GM12878 (cell line): Measurements from ENCODE around the gene TPK1. TPM values are rescaled to one million over a fixed set of nuclear protein-coding genes. Genes with fewer than 3 reads are reported as not detected.

Experiments
- ATAC-seq: fragments of 200-7000 bp; cut with Tn5 transposase; 3 replicates; pipeline ENCODE4 v1.9.1; 2020; ENCODE audit warnings: mild to moderate bottlenecking, moderate library complexity
- BruUV-seq: library from RNA; stranded (reverse); fragments of 400-500 nt; replicated peaks from 2 replicates; lab custom pipeline; 2021; lab: Mats Ljungman, UMichigan
- CTCF ChIA-PET: fragments of 300-600 bp; sonication (Branson Sonifier 250); formaldehyde crosslinking; extraction: SDS; loops from one replicate; lab custom pipeline; 2021; ENCODE audit warnings: inconsistent platforms; lab: Yijun Ruan, JAX
- POLR2A ChIA-PET: fragments of 350-600 bp; formaldehyde crosslinking; extraction: SDS; loops from one replicate; lab custom pipeline; 2021; ENCODE audit warnings: inconsistent platforms; lab: Charles Lee
- RAD21 ChIA-PET: fragments of 300-600 bp; sonication (Branson Sonifier 250); formaldehyde crosslinking; loops from one replicate; lab custom pipeline; 2023; ENCODE audit warnings: antibody characterized with exemption; ENCODE audit not compliant: unreplicated experiment; lab: Charles Lee
- SMC1A ChIA-PET: fragments of 300-600 bp; sonication (Branson Sonifier 250); formaldehyde crosslinking; loops from one replicate; lab custom pipeline; 2023; ENCODE audit not compliant: unreplicated experiment, uncharacterized antibody; lab: Charles Lee
- DNase-seq: peaks from one replicate; pipeline ENCODE4 v3.0.0-alpha.2; 2011; ENCODE audit warnings: low read depth, low spot score
- FAIRE-seq: peaks from 3 replicates; lab custom pipeline; 2011; peaks lifted over from hg19 to GRCh38; lab: Jason Lieb, UNC
- H2AFZ ChIP-seq: 2 replicates; pipeline ENCODE4 v1.6.0; 2011; ENCODE audit warnings: low read depth, low read length, control low read depth; ENCODE audit not compliant: control insufficient read depth
- H3K27ac ChIP-seq: 2 replicates; pipeline ENCODE4 v1.5.1; 2011; ENCODE audit warnings: control low read depth; ENCODE audit not compliant: control insufficient read depth, insufficient read depth
- H3K27me3 ChIP-seq, 2 experiments: replicated peaks in 1 of 2; 2 replicates each; pipeline versions ENCODE4 v1.6.0 to v1.6.1; 2011; ENCODE audit warnings: low read length in 1 of 2; ENCODE audit not compliant: control insufficient read depth in 2 of 2, insufficient read depth in 2 of 2
- H3K36me3 ChIP-seq, 2 experiments: 2 replicates each; pipeline ENCODE4 v1.5.1; 2011; ENCODE audit warnings: low read length in 1 of 2; ENCODE audit not compliant: control insufficient read depth in 2 of 2, insufficient read depth in 2 of 2
- H3K4me1 ChIP-seq: 2 replicates; pipeline ENCODE4 v1.6.1; 2011; ENCODE audit warnings: mild to moderate bottlenecking, low read length, moderate library complexity, mixed read lengths; ENCODE audit not compliant: control insufficient read depth, insufficient read depth
- H3K4me2 ChIP-seq: 2 replicates; pipeline ENCODE4 v1.6.0; 2011; ENCODE audit warnings: control low read depth; ENCODE audit not compliant: control insufficient read depth, insufficient read depth
- H3K4me3 ChIP-seq: fragments of 200-600 bp; sonication (generic); 2 replicates; pipeline ENCODE4 v1.5.1; 2016
- H3K79me2 ChIP-seq: 2 replicates; pipeline ENCODE4 v1.6.0; 2011; ENCODE audit warnings: low read length; ENCODE audit not compliant: control insufficient read depth, insufficient read depth
- H3K9ac ChIP-seq: 2 replicates; pipeline ENCODE4 v1.8.0; 2011; ENCODE audit warnings: low read length, control low read depth, mixed read lengths; ENCODE audit not compliant: control insufficient read depth, insufficient read depth
- H3K9me3 ChIP-seq: replicated peaks from 3 replicates; pipeline ENCODE4 v1.5.1; 2011; ENCODE audit warnings: mild to moderate bottlenecking, low read length; ENCODE audit not compliant: control insufficient read depth, insufficient read depth
- H4K20me1 ChIP-seq: 2 replicates; pipeline ENCODE4 v1.6.0; 2011; ENCODE audit not compliant: control insufficient read depth, insufficient read depth
- GABPA ChIP-seq: IDR thresholded peaks from 2 replicates; pipeline ENCODE4 v1.6.1; 2014; ENCODE audit warnings: antibody characterized with exemption, low read depth, mild to moderate bottlenecking, inconsistent platforms
- MEF2A ChIP-seq: IDR thresholded peaks from 2 replicates; pipeline ENCODE4 v1.6.1; 2011; ENCODE audit warnings: low read depth, mild to moderate bottlenecking, low read length, moderate library complexity; ENCODE audit not compliant: insufficient read depth
- MEF2B ChIP-seq: fragments of 450-650 bp; IDR thresholded peaks from 2 replicates; pipeline ENCODE4 v1.6.1; 2018; ENCODE audit warnings: mild to moderate bottlenecking, moderate library complexity; ENCODE audit not compliant: partially characterized antibody, poor library complexity, severe bottlenecking
- REST ChIP-seq: IDR thresholded peaks from 2 replicates; pipeline ENCODE4 v1.6.1; 2012; ENCODE audit warnings: mild to moderate bottlenecking, low read depth, low read length
- RUNX3 ChIP-seq: IDR thresholded peaks from 2 replicates; pipeline ENCODE4 v1.6.1; 2012; ENCODE audit warnings: low read length, inconsistent platforms
- ZBTB33 ChIP-seq: fragments of 450-650 bp; IDR thresholded peaks from 2 replicates; pipeline ENCODE4 v1.6.1; 2017; ENCODE audit warnings: mild to moderate bottlenecking
- WGBS: methylation state at CpG from one replicate; pipeline ENCODE4 v1.1.6; 2016; ENCODE audit warnings: low lambda C conversion rate; ENCODE audit not compliant: insufficient replicate concordance, insufficient coverage; ENCODE audit errors: missing lambda C conversion rate; 5-methylcytosine and 5-hydroxymethylcytosine counted together
- in situ Hi-C: fragments of 300-500 bp; cut with MboI; formaldehyde crosslinking; loops from 9 replicates; pipeline ENCODE4 v1.14.3; 2018; ENCODE audit warnings: mixed read lengths
- intact Hi-C: fragments of 100-400 bp; cut with micrococcal nuclease; formaldehyde crosslinking; loops from one replicate; pipeline ENCODE4 v1.14.2; 2022; ENCODE audit not compliant: unreplicated experiment
- polyA plus RNA-seq, 11 experiments: library from polyadenylated mRNA; depleted of rRNA in 4 of 11; unstranded in 6 of 11; stranded (reverse) in 5 of 11; fragments of >200 nt; fragmentation: Nextera tagmentation in 4 of 11; fragmentation: Illumina TruSeq in 1 of 11; extraction: Ambion mirVana in 4 of 11; extraction: Trizol in 1 of 11; gene quantifications; 1 replicate in 1 of 11; 2 replicates in 10 of 11; pipeline versions ENCODE4 v1.2.1 to v1.2.3, GENCODE V29; 2011 to 2016; ENCODE audit warnings: inconsistent platforms in 2 of 11, missing spikeins in 2 of 11, low read depth in 1 of 11
- total RNA-seq, 4 experiments: library from RNA; depleted of rRNA in 3 of 4; stranded (reverse); fragments of >200 nt in 3 of 4; fragmentation: Illumina TruSeq in 1 of 4; extraction: Trizol in 1 of 4; gene quantifications; 2 replicates each; pipeline versions ENCODE4 v1.2.1 to v1.2.3, GENCODE V29; 2013 to 2021
- TF ChIP-seq, protein P1 (sequence below): fragments of 450-650 bp; IDR thresholded peaks from 2 replicates; pipeline ENCODE4 v1.6.1; 2017; ENCODE audit warnings: low read depth, mild to moderate bottlenecking, moderate library complexity

The TPK1 gene
- total and polyA plus RNA-seq, 10 of the 15 experiments (the other 5 are each of a cell fraction or from before 2014, with no cell fraction given): 7.1 to 19.0 (median 9.3) TPM

GRCh38 chr7:144508702-144509101 lies 327.2 kb downstream of the TPK1 start:
- Histone ChIP-seq H3K79me2 (no peaks in the 10 kb centered on the region), H3K27ac (no peak overlapping the region), H3K4me1 (peaks cover 9% of the 10 kb centered on the region), H3K4me3 (no peak overlapping the region), H3K9me3 (no peaks in the 10 kb centered on the region; the same call in 2 of the 3 replicates), H3K36me3 (no peaks in the 10 kb centered on the region), H4K20me1 (no peaks in the 10 kb centered on the region), H3K9ac (no peak overlapping the region), H3K4me2 (0 out of 2 replicates have a peak overlapping the region, but pooled peaks have one; percentile 29), H3K27me3 (no peaks in the 10 kb centered on the region), H2AFZ (no peak overlapping the region; the same call in 1 of the 2 replicates)
- in situ Hi-C loops (no loop called here), intact Hi-C loops (no loop called here)
- peak; percentile 45 for DNase-seq
- RAD21 ChIA-PET: no interaction called here
- SMC1A ChIA-PET: interaction anchor here (1.1 kb wide), 1 partner anchor 20 kb away, joined by 3 read pairs; no protein-coding TSS in a partner anchor
- TF ChIP-seq RUNX3: peak; percentile 27; the same call in 1 of the 2 replicates
- TF ChIP-seq ZBTB33: no peak
- TF ChIP-seq, protein P1, sequence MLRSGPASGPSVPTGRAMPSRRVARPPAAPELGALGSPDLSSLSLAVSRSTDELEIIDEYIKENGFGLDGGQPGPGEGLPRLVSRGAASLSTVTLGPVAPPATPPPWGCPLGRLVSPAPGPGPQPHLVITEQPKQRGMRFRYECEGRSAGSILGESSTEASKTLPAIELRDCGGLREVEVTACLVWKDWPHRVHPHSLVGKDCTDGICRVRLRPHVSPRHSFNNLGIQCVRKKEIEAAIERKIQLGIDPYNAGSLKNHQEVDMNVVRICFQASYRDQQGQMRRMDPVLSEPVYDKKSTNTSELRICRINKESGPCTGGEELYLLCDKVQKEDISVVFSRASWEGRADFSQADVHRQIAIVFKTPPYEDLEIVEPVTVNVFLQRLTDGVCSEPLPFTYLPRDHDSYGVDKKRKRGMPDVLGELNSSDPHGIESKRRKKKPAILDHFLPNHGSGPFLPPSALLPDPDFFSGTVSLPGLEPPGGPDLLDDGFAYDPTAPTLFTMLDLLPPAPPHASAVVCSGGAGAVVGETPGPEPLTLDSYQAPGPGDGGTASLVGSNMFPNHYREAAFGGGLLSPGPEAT: 0 out of 2 replicates have a peak, but pooled peaks have one; percentile 18
- TF ChIP-seq MEF2B: peak; percentile 14
- TF ChIP-seq GABPA: no peak
- 0 out of 2 replicates have a peak, but pooled peaks have one; percentile 53 for TF ChIP-seq MEF2A
- peak; percentile 54 for TF ChIP-seq REST
- CTCF ChIA-PET: no interaction called here
- 29% methylated on average over 4 of the region's 4 CpGs for WGBS
- BruUV-seq: no TSS peak
- FAIRE-seq: peak; percentile 85
- ATAC-seq: peak; percentile 97
- POLR2A ChIA-PET: interaction anchor here (0.6 kb wide), 4 partner anchors 11 to 1956 kb away, joined by 4 to 9 read pairs (median 6); no protein-coding TSS in a partner anchor
